ENCODE data around the gene TACR1.

TACR1 gene

GRCh38 chr2:75003773-75004172 lies 195.5 kb downstream of the TACR1 start (continued):
- TF ChIP-seq SP7 (tag by site-specific recombination; IDR thresholded peaks at IDR 0.05), result no peak
- no peak for TF ChIP-seq ZBTB11 (tag by site-specific recombination; conservative IDR thresholded peaks at IDR 0.05; ENCODE audit: low read depth)
- TF ChIP-seq ZNF169 (tag by site-specific recombination; IDR thresholded peaks at IDR 0.05), result no peak
- TF ChIP-seq ZNF510 (tag by site-specific recombination; IDR thresholded peaks at IDR 0.05; ENCODE audit: insufficient replicate concordance), result no peak
- TF ChIP-seq ZNF426 (tag by site-specific recombination; IDR thresholded peaks at IDR 0.05), result no peak
- no peak for TF ChIP-seq KLF9 (tag by site-specific recombination; IDR thresholded peaks at IDR 0.05; ENCODE audit: low read depth)
- TF ChIP-seq KLF17 (tag by site-specific recombination; IDR thresholded peaks at IDR 0.05), result no peak
- TF ChIP-seq ZNF354C (tag by site-specific recombination; IDR thresholded peaks at IDR 0.05; ENCODE audit: borderline replicate concordance, low read depth), result no peak
- no peak for TF ChIP-seq ZNF585B (tag by site-specific recombination; IDR thresholded peaks at IDR 0.05)

GRCh38 chr2:75003276-75003675 lies 196.0 kb downstream of the TACR1 start:
- Histone ChIP-seq H3K9me3 (ENCODE audit: control insufficient read depth, insufficient read depth, low read depth, low read length) (no peaks in the 10 kb centered on the region), H3K4me1 (ENCODE audit: control insufficient read depth, insufficient read depth, low read length) (no peaks in the 10 kb centered on the region), H3K27ac (ENCODE audit: extremely low read depth, low read depth, low read length) (no peak overlapping the region), H3K36me3 (ENCODE audit: control insufficient read depth in 2 of 2, insufficient read depth in 1 of 2, low read length in 2 of 2) (no peaks in the 10 kb centered on the region), H3K4me3 (ENCODE audit: low read depth, low read length) (no peak overlapping the region)
- ChIA-PET POLR2A (no interaction called here), CTCF (interaction anchor here (0.6 to 1.2 kb wide), 3 partner anchors 19 to 313 kb away, joined by 3 read pairs; no protein-coding TSS in a partner anchor)
- TF ChIP-seq AEBP2 (tag by site-specific recombination; IDR thresholded peaks at IDR 0.05; ENCODE audit: borderline replicate concordance) (no peak), PBX3 (CRISPR knock-in tag; IDR thresholded peaks at IDR 0.05) (no peak), ZNF513 (tag by site-specific recombination; IDR thresholded peaks at IDR 0.05) (no peak), SCRT2 (tag by site-specific recombination; IDR thresholded peaks at IDR 0.05) (no peak), ZNF768 (tag by site-specific recombination; IDR thresholded peaks at IDR 0.05) (no peak), ZFHX2 (tag by site-specific recombination; conservative IDR thresholded peaks at IDR 0.05) (no peak), ZNF214 (tag by site-specific recombination; IDR thresholded peaks at IDR 0.05; ENCODE audit: borderline replicate concordance) (no peak), ZBTB49 (tag by site-specific recombination; IDR thresholded peaks at IDR 0.05; ENCODE audit: low read depth) (no peak), ZNF175 (tag by site-specific recombination; IDR thresholded peaks at IDR 0.05) (no peak)

Data from HEK293 (cell line).